Tibial nerve (tissue), 4 donors: Measurements from ENCODE around the gene SHISA7. TPM values are rescaled to one million over a fixed set of nuclear protein-coding genes. Genes with fewer than 3 reads are reported as not detected.

Source experiments
- DNase-seq, 2 donors: peaks; one replicate each; pipeline ENCODE4 v3.0.0-alpha.2; 2019; ENCODE audit warnings: low spot score in 2 of 2
- H3K27ac ChIP-seq, 4 donors: fragments of 200-600 bp; sonication (generic) in 3 of 4; one replicate each; pipeline ENCODE4 v1.5.1; 2017 to 2019; ENCODE audit warnings: mild to moderate bottlenecking in 1 of 4
- H3K27me3 ChIP-seq, 2 donors: fragments of 200-600 bp; sonication (generic) in 1 of 2; one replicate each; pipeline versions ENCODE4 v1.5.1 to v1.6.0; 2017 to 2019
- H3K36me3 ChIP-seq, 3 donors: fragments of 200-600 bp; sonication (generic); one replicate each; pipeline ENCODE4 v1.5.1; 2018 to 2019
- H3K4me1 ChIP-seq, 4 donors: fragments of 200-600 bp; sonication (generic) in 3 of 4; one replicate each; pipeline ENCODE4 v1.5.1; 2017 to 2019
- H3K4me3 ChIP-seq, 4 donors: fragments of 200-600 bp; sonication (generic) in 3 of 4; one replicate each; pipeline ENCODE4 v1.5.1; 2017 to 2019; ENCODE audit warnings: mild to moderate bottlenecking in 1 of 4, moderate library complexity in 1 of 4
- H3K9me3 ChIP-seq, 4 donors: fragments of 200-600 bp; sonication (generic) in 3 of 4; one replicate each; pipeline ENCODE4 v1.5.1; 2017 to 2019
- EP300 ChIP-seq, 2 donors: sonication (generic); formaldehyde crosslinking; IDR thresholded peaks; one replicate each; pipeline ENCODE4 v1.6.1; 2017; ENCODE audit warnings: antibody characterized with exemption in 2 of 2, mild to moderate bottlenecking in 1 of 2
- POLR2A ChIP-seq, 2 donors: fragments of 450-650 bp; IDR thresholded peaks; one replicate each; pipeline ENCODE4 v1.6.1; 2017; ENCODE audit warnings: antibody characterized with exemption in 2 of 2, mild to moderate bottlenecking in 2 of 2, moderate library complexity in 2 of 2
- WGBS, 2 donors: methylation state at CpG; one replicate each; pipeline ENCODE4 v1.1.5; 2018; 5-methylcytosine and 5-hydroxymethylcytosine counted together
- total RNA-seq, 4 donors: library from RNA; depleted of rRNA; stranded (reverse); fragments of >200 nt; gene quantifications; one replicate each; pipeline ENCODE4 v1.1.0, GENCODE V29; 2016
- TF ChIP-seq, protein P1 (sequence below), 5 experiments: fragments of 200-600 bp in 3 of 5; fragments of 450-650 bp in 2 of 5; sonication (generic) in 3 of 5; IDR thresholded peaks; one replicate each; pipeline ENCODE4 v1.5.1; 2016 to 2019; ENCODE audit warnings: antibody characterized with exemption in 5 of 5, mild to moderate bottlenecking in 3 of 5, moderate library complexity in 2 of 5

The SHISA7 gene
- total RNA-seq, 4 donors from 2014 or later: 0.42 to 4.1 (median 2.0) TPM

DNA sequence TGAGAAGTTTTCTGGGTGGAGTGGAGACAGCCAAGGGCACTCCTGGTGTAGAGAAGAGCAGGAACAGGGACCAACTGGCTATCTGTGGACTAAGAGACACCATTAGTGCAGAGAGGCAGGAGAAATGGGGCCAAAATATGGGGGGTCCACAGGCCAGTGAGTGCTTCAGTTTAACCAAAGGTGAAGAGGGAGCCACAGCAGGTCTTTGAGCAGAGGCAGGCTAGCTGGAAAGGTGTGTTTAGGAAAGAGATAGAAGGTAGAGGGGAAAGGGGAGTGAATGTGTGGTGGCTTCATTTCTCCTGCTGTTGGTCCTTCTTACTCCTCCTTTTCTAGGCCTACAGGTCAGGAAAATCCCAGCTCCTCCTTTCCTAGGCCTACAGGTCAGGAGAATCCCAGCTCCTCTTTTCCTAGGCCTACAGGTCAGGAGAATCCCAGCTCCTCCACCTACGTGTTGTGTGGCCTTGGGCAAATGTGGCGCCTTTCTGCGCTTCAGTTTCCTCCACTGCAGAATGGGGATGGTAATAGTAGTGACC, 60.5 kb downstream of the SHISA7 start:
- Histone ChIP-seq H3K4me1 (peaks cover 0 to 35% (median 23%) of the 10 kb centered on the region in 4 donors), H3K36me3 (peaks cover 0 to 8% (median 3%) of the 10 kb centered on the region in 3 donors), H3K9me3 (no peaks in the 10 kb centered on the region), H3K4me3 (no peak overlapping the region), H3K27me3 (peaks cover 0 to 8% of the 10 kb centered on the region in 2 donors), H3K27ac (no peak overlapping the region)
- DNase-seq: no peak
- TF ChIP-seq, protein P1, sequence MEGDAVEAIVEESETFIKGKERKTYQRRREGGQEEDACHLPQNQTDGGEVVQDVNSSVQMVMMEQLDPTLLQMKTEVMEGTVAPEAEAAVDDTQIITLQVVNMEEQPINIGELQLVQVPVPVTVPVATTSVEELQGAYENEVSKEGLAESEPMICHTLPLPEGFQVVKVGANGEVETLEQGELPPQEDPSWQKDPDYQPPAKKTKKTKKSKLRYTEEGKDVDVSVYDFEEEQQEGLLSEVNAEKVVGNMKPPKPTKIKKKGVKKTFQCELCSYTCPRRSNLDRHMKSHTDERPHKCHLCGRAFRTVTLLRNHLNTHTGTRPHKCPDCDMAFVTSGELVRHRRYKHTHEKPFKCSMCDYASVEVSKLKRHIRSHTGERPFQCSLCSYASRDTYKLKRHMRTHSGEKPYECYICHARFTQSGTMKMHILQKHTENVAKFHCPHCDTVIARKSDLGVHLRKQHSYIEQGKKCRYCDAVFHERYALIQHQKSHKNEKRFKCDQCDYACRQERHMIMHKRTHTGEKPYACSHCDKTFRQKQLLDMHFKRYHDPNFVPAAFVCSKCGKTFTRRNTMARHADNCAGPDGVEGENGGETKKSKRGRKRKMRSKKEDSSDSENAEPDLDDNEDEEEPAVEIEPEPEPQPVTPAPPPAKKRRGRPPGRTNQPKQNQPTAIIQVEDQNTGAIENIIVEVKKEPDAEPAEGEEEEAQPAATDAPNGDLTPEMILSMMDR (IDR thresholded peaks at IDR 0.05): no peak
- TF ChIP-seq POLR2A (IDR thresholded peaks at IDR 0.05) (no peak), EP300 (IDR thresholded peaks at IDR 0.05) (no peak)
- 81 to 98% methylated on average over 3 of the region's 3 CpGs for WGBS, 2 donors

DNA sequence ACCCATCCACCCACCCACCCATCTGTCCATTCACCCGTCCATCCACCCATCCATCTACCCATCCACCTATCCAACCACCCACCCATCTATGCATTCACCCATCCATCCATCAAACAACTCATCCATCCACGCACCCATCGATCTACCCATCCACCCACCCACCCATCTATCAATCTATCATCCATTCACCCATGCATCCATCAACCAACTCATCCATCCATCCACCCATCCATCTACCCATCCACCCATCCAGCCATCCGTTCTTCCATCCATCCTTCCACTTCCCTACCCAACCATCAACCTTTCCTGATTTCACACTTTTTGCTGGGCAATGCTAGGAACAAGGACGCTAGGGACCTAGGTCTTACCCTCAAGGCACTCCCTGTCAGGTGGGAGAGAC, 61.1 kb downstream of the SHISA7 start:
- Histone ChIP-seq H3K4me1 (peaks cover 0 to 33% (median 17%) of the 10 kb centered on the region in 4 donors), H3K27me3 (peaks cover 0 to 14% of the 10 kb centered on the region in 2 donors), H3K27ac (no peak overlapping the region), H3K36me3 (peaks cover 0 to 2% (median 0%) of the 10 kb centered on the region in 3 donors), H3K4me3 (no peak overlapping the region), H3K9me3 (no peaks in the 10 kb centered on the region)
- no peak for DNase-seq
- no peak for TF ChIP-seq EP300 (IDR thresholded peaks at IDR 0.05)
- TF ChIP-seq POLR2A (IDR thresholded peaks at IDR 0.05): no peak
- TF ChIP-seq, protein P1 (IDR thresholded peaks at IDR 0.05): no peak
- 95% methylated on average over 5 of the region's 5 CpGs for WGBS, 2 donors

DNA sequence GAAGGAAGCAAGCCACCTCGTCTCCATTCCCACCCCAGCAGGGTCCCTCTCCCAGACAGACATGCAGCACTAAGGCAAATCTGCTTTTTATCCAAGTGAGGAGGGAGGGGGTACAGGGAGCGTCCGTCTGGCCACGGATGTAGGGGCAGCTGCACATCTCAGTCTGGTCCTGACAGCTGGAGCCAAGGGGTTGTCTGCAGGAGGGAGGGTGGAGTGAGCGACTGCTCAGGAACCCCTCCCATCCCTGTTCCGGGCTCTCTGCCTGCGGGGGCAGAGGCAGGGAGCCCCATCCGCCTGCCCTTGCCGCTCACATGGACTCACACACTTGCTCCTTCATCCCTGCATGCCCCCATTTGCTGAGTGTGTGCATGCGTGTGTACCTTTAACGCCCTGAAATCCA, 63.9 kb downstream of the SHISA7 start:
- Histone ChIP-seq H3K4me1 (peaks cover 0 to 21% (median 3%) of the 10 kb centered on the region in 4 donors), H3K4me3 (no peak overlapping the region), H3K27ac (no peak overlapping the region), H3K36me3 (no peaks in the 10 kb centered on the region), H3K27me3 (peaks cover 3 to 42% of the 10 kb centered on the region in 2 donors), H3K9me3 (no peaks in the 10 kb centered on the region)
- no peak for DNase-seq
- TF ChIP-seq, protein P1 (IDR thresholded peaks at IDR 0.05): no peak
- TF ChIP-seq EP300 (IDR thresholded peaks at IDR 0.05) (no peak), POLR2A (IDR thresholded peaks at IDR 0.05) (no peak)
- 63 to 69% methylated on average over 11 of the region's 11 CpGs for WGBS, 2 donors

Other genes starting within 250 kb of the SHISA7 start
- gene PTPRH, start 233.8 kb downstream of the SHISA7 start, total RNA-seq: 1 to 10 TPM; 1.2 to 3.9 (median 2.1) TPM
- 1 to 10 TPM in 3 of 4 donors, under 1 TPM in 1; 0.44 to 8.6 (median 3.0) TPM for gene TMEM86B, start 214.5 kb downstream of the SHISA7 start, total RNA-seq
- gene PPP6R1, start 184.3 kb downstream of the SHISA7 start, total RNA-seq: 10 to 100 TPM; 35.4 to 56.7 (median 40.7) TPM
- gene HSPBP1, start 163.2 kb downstream of the SHISA7 start, total RNA-seq: 10 to 100 TPM; 33.7 to 49.6 (median 40.5) TPM
- gene BRSK1, start 159.3 kb downstream of the SHISA7 start, total RNA-seq: 1 to 10 TPM; 4.6 to 6.9 (median 5.9) TPM
- gene TMEM150B, start 118.0 kb downstream of the SHISA7 start, total RNA-seq: 10 to 100 TPM in 1 of 4 donors, 1 to 10 TPM in 3; 5.5 to 17.1 (median 7.7) TPM
- 10 to 100 TPM; 30.6 to 50.0 (median 41.2) TPM for gene KMT5C, start 103.4 kb downstream of the SHISA7 start, total RNA-seq
- gene COX6B2, start 88.6 kb downstream of the SHISA7 start, total RNA-seq: not detected
- not detected for gene GARIN5B, start 80.0 kb downstream of the SHISA7 start, total RNA-seq
- under 1 TPM in 1 of 4 donors, not detected in 3; 0.21 TPM for gene IL11, start 72.8 kb downstream of the SHISA7 start, total RNA-seq
- gene TMEM190, start 66.5 kb downstream of the SHISA7 start, total RNA-seq: 1 to 10 TPM in 1 of 4 donors, not detected in 3; 2.7 TPM
- 1 to 10 TPM in 2 of 4 donors, under 1 TPM in 2; 0.63 to 7.5 (median 2.6) TPM for gene TMEM238, start 59.0 kb downstream of the SHISA7 start, total RNA-seq
- gene RPL28, start 57.4 kb downstream of the SHISA7 start, total RNA-seq: 100 to 1,000 TPM; 266 to 574 (median 354) TPM
- gene UBE2S, start 35.5 kb downstream of the SHISA7 start, total RNA-seq: 10 to 100 TPM in 2 of 4 donors, 1 to 10 TPM in 2; 8.0 to 16.2 (median 9.9) TPM
- 10 to 100 TPM; 38.0 to 80.4 (median 65.9) TPM for gene ISOC2, start 18.3 kb upstream of the SHISA7 start, total RNA-seq
- gene C19orf85, start 21.5 kb upstream of the SHISA7 start, total RNA-seq: not detected
- gene ZNF628, start 33.3 kb upstream of the SHISA7 start, total RNA-seq: 10 to 100 TPM in 1 of 4 donors, 1 to 10 TPM in 3; 3.5 to 16.8 (median 4.0) TPM
- gene NAT14, start 41.9 kb upstream of the SHISA7 start, total RNA-seq: 1 to 10 TPM; 3.1 to 8.0 (median 4.3) TPM
- 10 to 100 TPM in 1 of 4 donors, 1 to 10 TPM in 3; 3.9 to 14.5 (median 7.2) TPM for gene SSC5D, start 45.1 kb upstream of the SHISA7 start, total RNA-seq
- not detected for gene SBK2, start 93.8 kb upstream of the SHISA7 start, total RNA-seq
- under 1 TPM in 1 of 4 donors, not detected in 3; 0.59 TPM for gene SBK3, start 102.2 kb upstream of the SHISA7 start, total RNA-seq
- gene ZNF579, start 137.5 kb upstream of the SHISA7 start, total RNA-seq: 1 to 10 TPM; 2.0 to 5.3 (median 4.2) TPM
- gene FIZ1, start 156.2 kb upstream of the SHISA7 start, total RNA-seq: 10 to 100 TPM in 1 of 4 donors, 1 to 10 TPM in 3; 4.8 to 11.7 (median 7.9) TPM
- gene ZNF524, start 157.0 kb upstream of the SHISA7 start, total RNA-seq: 10 to 100 TPM; 23.1 to 35.0 (median 27.0) TPM
- gene ZNF865, start 162.3 kb upstream of the SHISA7 start, total RNA-seq: 10 to 100 TPM in 3 of 4 donors, 1 to 10 TPM in 1; 8.8 to 15.0 (median 12.7) TPM
- gene ZNF784, start 181.3 kb upstream of the SHISA7 start, total RNA-seq: 1 to 10 TPM; 1.5 to 6.9 (median 1.9) TPM
- 10 to 100 TPM; 24.1 to 67.5 (median 35.0) TPM for gene ZNF580, start 197.7 kb upstream of the SHISA7 start, total RNA-seq
- gene ZNF581, start 200.3 kb upstream of the SHISA7 start, total RNA-seq: 10 to 100 TPM in 2 of 4 donors, 1 to 10 TPM in 2; 5.7 to 19.4 (median 8.8) TPM
- 10 to 100 TPM; 14.5 to 39.6 (median 16.1) TPM for gene CCDC106, start 204.9 kb upstream of the SHISA7 start, total RNA-seq
- 100 to 1,000 TPM; 115 to 242 (median 141) TPM for gene U2AF2, start 211.7 kb upstream of the SHISA7 start, total RNA-seq
- gene EPN1, start 231.9 kb upstream of the SHISA7 start, total RNA-seq: 100 to 1,000 TPM in 3 of 4 donors, 10 to 100 TPM in 1; 92.0 to 164 (median 118) TPM